Measurements from ENCODE around the gene KCNQ5. TPM values are rescaled to one million over a fixed set of nuclear protein-coding genes. Genes with fewer than 3 reads are reported as not detected.

The KCNQ5 gene
- total RNA-seq, 1 donor from 2014 or later = 2.1 TPM

GRCh38 chr6:72755752-72756151, 133.9 kb downstream of the KCNQ5 start:
- H3K36me3 ChIP-seq (ENCODE audit: control insufficient read depth, insufficient read depth, low read length) = no peaks in the 10 kb centered on the region
- TF ChIP-seq CTCF (IDR thresholded peaks at IDR 0.05; ENCODE audit: insufficient read depth, low read length, severe bottlenecking) = no peak
- no peaks in the 10 kb centered on the region for H3K27me3 ChIP-seq (ENCODE audit: control insufficient read depth, insufficient read depth, low read length)
- no peak overlapping the region for H3K4me3 ChIP-seq (ENCODE audit: low read depth, low read length)
- FAIRE-seq = no peak
- DNase-seq (ENCODE audit: low read depth) = no peak

- Histone ChIP-seq H3K4me3 (ENCODE audit: low read depth, low read length) (no peak overlapping the region), H3K36me3 (ENCODE audit: control insufficient read depth, insufficient read depth, low read length) (no peaks in the 10 kb centered on the region), H3K27me3 (ENCODE audit: control insufficient read depth, insufficient read depth, low read length) (no peaks in the 10 kb centered on the region)
- no peak for DNase-seq (ENCODE audit: low read depth)
- no peak for TF ChIP-seq CTCF (IDR thresholded peaks at IDR 0.05; ENCODE audit: insufficient read depth, low read length, severe bottlenecking)
- no peak for FAIRE-seq
Measured at GRCh38 chr6:72757048-72757447, 135.2 kb downstream of the KCNQ5 start.

GRCh38 chr6:72757926-72758325, 136.1 kb downstream of the KCNQ5 start:
- H3K27me3 ChIP-seq (ENCODE audit: control insufficient read depth, insufficient read depth, low read length) = no peaks in the 10 kb centered on the region
- TF ChIP-seq CTCF (IDR thresholded peaks at IDR 0.05; ENCODE audit: insufficient read depth, low read length, severe bottlenecking) = no peak
- H3K4me3 ChIP-seq (ENCODE audit: low read depth, low read length) = no peak overlapping the region
- no peaks in the 10 kb centered on the region for H3K36me3 ChIP-seq (ENCODE audit: control insufficient read depth, insufficient read depth, low read length)
- DNase-seq (ENCODE audit: low read depth) = no peak
- FAIRE-seq = no peak

- no peak for FAIRE-seq
- no peak for TF ChIP-seq CTCF (IDR thresholded peaks at IDR 0.05; ENCODE audit: insufficient read depth, low read length, severe bottlenecking)
- Histone ChIP-seq H3K4me3 (ENCODE audit: low read depth, low read length) (no peak overlapping the region), H3K27me3 (ENCODE audit: control insufficient read depth, insufficient read depth, low read length) (no peaks in the 10 kb centered on the region), H3K36me3 (ENCODE audit: control insufficient read depth, insufficient read depth, low read length) (no peaks in the 10 kb centered on the region)
- no peak for DNase-seq (ENCODE audit: low read depth)
Measured at GRCh38 chr6:72758901-72759300, 137.0 kb downstream of the KCNQ5 start.

- no peak overlapping the region for H3K4me3 ChIP-seq (ENCODE audit: low read depth, low read length)
- H3K36me3 ChIP-seq (ENCODE audit: control insufficient read depth, insufficient read depth, low read length) = no peaks in the 10 kb centered on the region
- H3K27me3 ChIP-seq (ENCODE audit: control insufficient read depth, insufficient read depth, low read length) = no peaks in the 10 kb centered on the region
- no peak for DNase-seq (ENCODE audit: low read depth)
- FAIRE-seq = no peak
- TF ChIP-seq CTCF (IDR thresholded peaks at IDR 0.05; ENCODE audit: insufficient read depth, low read length, severe bottlenecking) = no peak
Measured at GRCh38 chr6:72760114-72760793, 138.4 kb downstream of the KCNQ5 start.

- no peak overlapping the region for H3K4me3 ChIP-seq (ENCODE audit: low read depth, low read length)
- no peaks in the 10 kb centered on the region for H3K36me3 ChIP-seq (ENCODE audit: control insufficient read depth, insufficient read depth, low read length)
- DNase-seq (ENCODE audit: low read depth) (no peak), FAIRE-seq (no peak)
- TF ChIP-seq CTCF (IDR thresholded peaks at IDR 0.05; ENCODE audit: insufficient read depth, low read length, severe bottlenecking) = no peak
- no peaks in the 10 kb centered on the region for H3K27me3 ChIP-seq (ENCODE audit: control insufficient read depth, insufficient read depth, low read length)
Measured at GRCh38 chr6:72761761-72762160, 139.9 kb downstream of the KCNQ5 start.

Data from bronchial epithelial cell (primary cell).